H9 (cell line): Measurements from ENCODE around the gene ITPK1. TPM values are rescaled to one million over a fixed set of nuclear protein-coding genes. Genes with fewer than 3 reads are reported as not detected.

Experiments used
- DNase-seq: peaks from one replicate; pipeline ENCODE4 v3.0.0-alpha.2; 2017
- H2AFZ ChIP-seq: one replicate; pipeline ENCODE4 v1.6.1; 2013; ENCODE audit warnings: mild to moderate bottlenecking, low read length, control low read depth, moderate library complexity
- H2AK5ac ChIP-seq: 2 replicates; pipeline ENCODE4 v1.6.1; 2013; ENCODE audit warnings: low read length, control low read depth, mixed read lengths; ENCODE audit not compliant: insufficient read length
- H2BK120ac ChIP-seq: one replicate; pipeline ENCODE4 v1.6.1; 2013; ENCODE audit warnings: low read depth, mild to moderate bottlenecking, low read length, control low read depth, inconsistent platforms; ENCODE audit not compliant: poor library complexity, severe bottlenecking
- H2BK12ac ChIP-seq: 2 replicates; pipeline ENCODE4 v1.6.1; 2013; ENCODE audit warnings: low read length, control low read depth, mixed read lengths, low read depth; ENCODE audit not compliant: insufficient read length
- H2BK15ac ChIP-seq: 2 replicates; pipeline ENCODE4 v1.6.1; 2013; ENCODE audit warnings: low read depth, low read length, control low read depth
- H2BK20ac ChIP-seq: one replicate; pipeline ENCODE4 v1.6.1; 2013; ENCODE audit warnings: low read depth, mild to moderate bottlenecking, low read length, control low read depth, inconsistent platforms; ENCODE audit not compliant: poor library complexity, severe bottlenecking
- H2BK5ac ChIP-seq: 2 replicates; pipeline ENCODE4 v1.6.1; 2013; ENCODE audit warnings: low read length, control low read depth, mixed read lengths; ENCODE audit not compliant: insufficient read length
- H3K14ac ChIP-seq: 2 replicates; pipeline ENCODE4 v1.6.1; 2013; ENCODE audit warnings: low read length, control low read depth; ENCODE audit not compliant: insufficient read depth
- H3K18ac ChIP-seq: 2 replicates; pipeline ENCODE4 v1.6.1; 2013; ENCODE audit warnings: low read depth, mild to moderate bottlenecking, mixed read lengths, low read length, control low read depth; ENCODE audit not compliant: insufficient read length
- H3K23ac ChIP-seq: 2 replicates; pipeline ENCODE4 v1.6.1; 2013; ENCODE audit warnings: low read length, control low read depth, mixed read lengths, low read depth; ENCODE audit not compliant: insufficient read length
- H3K23me2 ChIP-seq: 2 replicates; pipeline ENCODE4 v1.6.1; 2013; ENCODE audit warnings: low read depth, mild to moderate bottlenecking, mixed read lengths, low read length, control low read depth; ENCODE audit not compliant: insufficient read length, poor library complexity, severe bottlenecking
- H3K27ac ChIP-seq: 2 replicates; pipeline ENCODE4 v1.5.1; 2013; ENCODE audit warnings: low read length, control low read depth, mixed read lengths, low read depth; ENCODE audit not compliant: insufficient read length
- H3K27me3 ChIP-seq: 2 replicates; pipeline ENCODE4 v1.6.1; 2013; ENCODE audit warnings: low read length, control low read depth, inconsistent platforms; ENCODE audit not compliant: insufficient read depth
- H3K4ac ChIP-seq: 2 replicates; pipeline ENCODE4 v1.6.1; 2013; ENCODE audit warnings: low read depth, mild to moderate bottlenecking, control low read depth, inconsistent platforms, low read length, moderate library complexity
- H3K4me1 ChIP-seq: 2 replicates; pipeline ENCODE4 v1.6.1; 2013; ENCODE audit warnings: low read length, control low read depth, inconsistent platforms; ENCODE audit not compliant: insufficient read depth
- H3K4me2 ChIP-seq: 2 replicates; pipeline ENCODE4 v1.6.1; 2013; ENCODE audit warnings: low read length, control low read depth, mixed read lengths; ENCODE audit not compliant: insufficient read length, insufficient read depth
- H3K56ac ChIP-seq: 2 replicates; pipeline ENCODE4 v1.6.1; 2013; ENCODE audit warnings: low read depth, mild to moderate bottlenecking, mixed read lengths, low read length, control low read depth; ENCODE audit not compliant: insufficient read length
- H3K79me1 ChIP-seq: 2 replicates; pipeline ENCODE4 v1.6.1; 2013; ENCODE audit warnings: low read depth, mild to moderate bottlenecking, moderate library complexity, low read length, control low read depth, inconsistent platforms; ENCODE audit not compliant: insufficient read depth, poor library complexity, severe bottlenecking
- H3K79me2 ChIP-seq: 2 replicates; pipeline ENCODE4 v1.6.1; 2013; ENCODE audit warnings: low read length, control low read depth, inconsistent platforms; ENCODE audit not compliant: insufficient read depth
- H3K9ac ChIP-seq: 2 replicates; pipeline ENCODE4 v1.6.1; 2013; ENCODE audit warnings: low read length, control low read depth, mixed read lengths; ENCODE audit not compliant: insufficient read length; ENCODE audit errors: extremely low read depth
- H3K9me3 ChIP-seq: one replicate; pipeline ENCODE4 v1.6.1; 2013; ENCODE audit warnings: low read depth, low read length, inconsistent platforms; ENCODE audit not compliant: control insufficient read depth
- H3T11ph ChIP-seq: one replicate; pipeline ENCODE4 v1.6.1; 2013; ENCODE audit warnings: mild to moderate bottlenecking, low read length, control low read depth, inconsistent platforms
- H4K20me1 ChIP-seq: one replicate; pipeline ENCODE4 v1.6.1; 2013; ENCODE audit not compliant: control insufficient read depth, insufficient read length, insufficient read depth
- H4K5ac ChIP-seq: 2 replicates; pipeline ENCODE4 v1.6.1; 2013; ENCODE audit warnings: low read depth, mild to moderate bottlenecking, mixed read lengths, low read length, control low read depth; ENCODE audit not compliant: insufficient read length
- H4K8ac ChIP-seq: replicated peaks from 2 replicates; pipeline ENCODE4 v1.6.1; 2013; ENCODE audit warnings: low read length, control low read depth, mixed read lengths, low read depth; ENCODE audit not compliant: insufficient read length
- H4K91ac ChIP-seq: 2 replicates; pipeline ENCODE4 v1.6.1; 2013; ENCODE audit warnings: low read depth, mild to moderate bottlenecking, moderate library complexity, mixed read lengths, low read length, control low read depth; ENCODE audit not compliant: insufficient read length
- H3K27ac Mint-ChIP-seq, 3 experiments: 2 replicates in 2 of 3; 3 replicates in 1 of 3; pipeline ENCODE4 v1.8.0; 2020 to 2021; ENCODE audit warnings: mixed read lengths in 3 of 3, mild to moderate bottlenecking in 1 of 3, moderate library complexity in 1 of 3
- H3K27me3 Mint-ChIP-seq: 2 replicates; pipeline ENCODE4 v1.8.0; 2021; ENCODE audit warnings: low read depth, mild to moderate bottlenecking, moderate library complexity, mixed read lengths
- H3K36me3 Mint-ChIP-seq, 3 experiments: 2 replicates in 2 of 3; 3 replicates in 1 of 3; pipeline ENCODE4 v1.8.0; 2020 to 2021; ENCODE audit warnings: low read depth in 3 of 3, mixed read lengths in 3 of 3; ENCODE audit not compliant: insufficient read depth in 1 of 3
- H3K4me1 Mint-ChIP-seq, 2 experiments: 2 replicates each; pipeline ENCODE4 v1.8.0; 2020; ENCODE audit warnings: mixed read lengths in 2 of 2
- H3K4me3 Mint-ChIP-seq, 2 experiments: 2 replicates in 1 of 2; 3 replicates in 1 of 2; pipeline ENCODE4 v1.8.0; 2020 to 2021; ENCODE audit warnings: mild to moderate bottlenecking in 2 of 2, mixed read lengths in 2 of 2, moderate library complexity in 1 of 2
- H3K9me3 Mint-ChIP-seq, 2 experiments: 2 replicates in 1 of 2; 3 replicates in 1 of 2; pipeline ENCODE4 v1.8.0; 2020; ENCODE audit warnings: mild to moderate bottlenecking in 2 of 2, mixed read lengths in 2 of 2, moderate library complexity in 1 of 2
- WGBS: extraction: QIAGEN DNeasy Blood & Tissue Kit; methylation state at CpG from one replicate; pipeline ENCODE4 v1.1.7; 2013; ENCODE audit warnings: missing lambda C conversion rate, low lambda C conversion rate, mixed read lengths; ENCODE audit not compliant: insufficient read length; ENCODE audit errors: extremely low coverage; 5-methylcytosine and 5-hydroxymethylcytosine counted together
- total RNA-seq: library from RNA; stranded (reverse); gene quantifications from 2 replicates; pipeline ENCODE4 v1.2.1, GENCODE V29; 2021
- TF ChIP-seq, protein P1 (sequence below): fragments of 200-600 bp; sonication (generic); conservative IDR thresholded peaks from 3 replicates; pipeline ENCODE4 v1.8.0; 2021; ENCODE audit warnings: antibody characterized with exemption, mild to moderate bottlenecking

The ITPK1 gene
- total RNA-seq, 1 experiment from 2014 or later = 92.7 TPM

DNA sequence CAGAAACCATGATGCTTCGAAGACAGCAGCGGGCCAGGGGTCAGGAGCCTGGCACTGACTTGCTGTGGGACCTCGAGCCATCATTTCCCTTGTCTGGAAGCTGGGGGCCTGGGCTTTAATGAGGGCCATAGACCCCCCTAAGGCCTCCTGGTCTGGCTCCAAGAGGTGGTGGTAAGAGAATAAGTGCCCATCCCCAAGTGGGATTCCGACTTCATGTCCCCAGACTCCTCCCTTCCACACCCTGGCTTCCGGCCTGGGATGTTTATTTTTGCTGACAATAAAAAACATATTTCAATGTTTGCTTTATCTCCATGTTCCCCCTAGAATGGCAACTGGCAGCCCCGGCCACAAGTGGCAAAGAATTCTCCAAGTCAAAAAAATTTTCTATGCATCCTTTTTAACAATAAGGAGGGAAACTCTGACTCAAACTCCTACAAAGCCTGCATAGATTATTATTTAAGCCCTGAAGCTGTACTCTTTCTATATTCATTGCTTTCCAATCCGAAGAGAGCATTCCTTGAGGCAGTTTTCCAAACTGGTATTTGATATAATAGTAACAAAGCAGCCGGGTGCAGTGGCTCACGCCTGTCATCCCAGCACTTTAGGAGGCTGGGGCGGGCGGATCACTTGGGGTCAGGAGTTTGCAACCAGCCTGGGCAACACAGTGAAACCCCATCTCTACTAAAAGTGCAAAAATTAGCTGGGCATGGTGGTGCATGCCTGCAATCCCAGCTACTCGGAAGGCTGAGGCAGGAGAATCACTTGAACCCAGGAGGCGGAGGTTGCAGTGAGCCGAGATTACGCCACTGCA lies 84.0 kb downstream of the ITPK1 start:
- Mint-ChIP-seq H3K9me3 (no peaks in the 10 kb centered on the region; a peak in 1 of 5 replicates), H3K27ac (no peak overlapping the region; a peak in 1 of 7 replicates), H3K4me1 (peaks cover 42 to 46% of the 10 kb centered on the region in 2 experiments), H3K36me3 (peaks cover 0 to 4% (median 0%) of the 10 kb centered on the region in 3 experiments; a peak in 2 of 7 replicates), H3K27me3 (no peaks in the 10 kb centered on the region; the same call in 1 of the 2 replicates), H3K4me3 (no peak overlapping the region)
- H2AFZ ChIP-seq = no peak overlapping the region
- H3K14ac ChIP-seq = no peak overlapping the region; the same call in 1 of the 2 replicates
- no CpG with 5 or more reads among the region's 15 CpGs for WGBS
- H3K23me2 ChIP-seq = no peaks in the 10 kb centered on the region
- H3K79me1 ChIP-seq = peaks cover 6% of the 10 kb centered on the region
- H3K27me3 ChIP-seq = no peaks in the 10 kb centered on the region
- no peak overlapping the region for H2BK12ac ChIP-seq
- TF ChIP-seq, protein P1, sequence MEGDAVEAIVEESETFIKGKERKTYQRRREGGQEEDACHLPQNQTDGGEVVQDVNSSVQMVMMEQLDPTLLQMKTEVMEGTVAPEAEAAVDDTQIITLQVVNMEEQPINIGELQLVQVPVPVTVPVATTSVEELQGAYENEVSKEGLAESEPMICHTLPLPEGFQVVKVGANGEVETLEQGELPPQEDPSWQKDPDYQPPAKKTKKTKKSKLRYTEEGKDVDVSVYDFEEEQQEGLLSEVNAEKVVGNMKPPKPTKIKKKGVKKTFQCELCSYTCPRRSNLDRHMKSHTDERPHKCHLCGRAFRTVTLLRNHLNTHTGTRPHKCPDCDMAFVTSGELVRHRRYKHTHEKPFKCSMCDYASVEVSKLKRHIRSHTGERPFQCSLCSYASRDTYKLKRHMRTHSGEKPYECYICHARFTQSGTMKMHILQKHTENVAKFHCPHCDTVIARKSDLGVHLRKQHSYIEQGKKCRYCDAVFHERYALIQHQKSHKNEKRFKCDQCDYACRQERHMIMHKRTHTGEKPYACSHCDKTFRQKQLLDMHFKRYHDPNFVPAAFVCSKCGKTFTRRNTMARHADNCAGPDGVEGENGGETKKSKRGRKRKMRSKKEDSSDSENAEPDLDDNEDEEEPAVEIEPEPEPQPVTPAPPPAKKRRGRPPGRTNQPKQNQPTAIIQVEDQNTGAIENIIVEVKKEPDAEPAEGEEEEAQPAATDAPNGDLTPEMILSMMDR = no peak
- H2AK5ac ChIP-seq = no peak overlapping the region
- no peak overlapping the region for H2BK5ac ChIP-seq
- peaks cover 9% of the 10 kb centered on the region; the same call in 1 of the 2 replicates for H3K4me1 ChIP-seq
- no peak overlapping the region for H3K27ac ChIP-seq
- no peak overlapping the region for H3K4ac ChIP-seq
- no peak for DNase-seq
- no peaks in the 10 kb centered on the region for H3K9me3 ChIP-seq
- H4K5ac ChIP-seq = no peak overlapping the region
- H3K79me2 ChIP-seq = peaks cover 2% of the 10 kb centered on the region; the same call in 1 of the 2 replicates
- no peak overlapping the region for H4K91ac ChIP-seq
- H2BK20ac ChIP-seq = no peak overlapping the region
- H3K56ac ChIP-seq = no peak overlapping the region
- no peak overlapping the region for H4K8ac ChIP-seq
- no peak overlapping the region for H3K23ac ChIP-seq
- H4K20me1 ChIP-seq = no peaks in the 10 kb centered on the region
- no peak overlapping the region for H3K9ac ChIP-seq
- H2BK15ac ChIP-seq = no peak overlapping the region
- H3T11ph ChIP-seq = no peak overlapping the region
- no peak overlapping the region for H3K18ac ChIP-seq
- no peak overlapping the region for H2BK120ac ChIP-seq
- H3K4me2 ChIP-seq = no peak overlapping the region
